IPS-18a (cell line): ENCODE data around the gene COL12A1.

Source experiments
- H3K27ac ChIP-seq: one replicate; pipeline ENCODE4 v1.5.1; 2013; ENCODE audit warnings: low read length
- H3K27me3 ChIP-seq: one replicate; pipeline ENCODE4 v1.6.1; 2013; ENCODE audit warnings: mild to moderate bottlenecking, low read length; ENCODE audit not compliant: control insufficient read depth, insufficient read depth
- H3K36me3 ChIP-seq: one replicate; pipeline ENCODE4 v1.6.1; 2013; ENCODE audit warnings: low read depth, low read length; ENCODE audit not compliant: control insufficient read depth
- H3K4me1 ChIP-seq: one replicate; pipeline ENCODE4 v1.6.1; 2013; ENCODE audit warnings: low read depth, low read length; ENCODE audit not compliant: control insufficient read depth
- H3K4me3 ChIP-seq: one replicate; pipeline ENCODE4 v1.5.1; 2013; ENCODE audit warnings: low read length
- H3K9ac ChIP-seq: one replicate; pipeline ENCODE4 v1.6.1; 2013; ENCODE audit warnings: mild to moderate bottlenecking, low read length, moderate library complexity
- H3K9me3 ChIP-seq: one replicate; pipeline ENCODE4 v1.6.1; 2013; ENCODE audit warnings: low read depth, low read length; ENCODE audit not compliant: control insufficient read depth

The COL12A1 gene

DNA sequence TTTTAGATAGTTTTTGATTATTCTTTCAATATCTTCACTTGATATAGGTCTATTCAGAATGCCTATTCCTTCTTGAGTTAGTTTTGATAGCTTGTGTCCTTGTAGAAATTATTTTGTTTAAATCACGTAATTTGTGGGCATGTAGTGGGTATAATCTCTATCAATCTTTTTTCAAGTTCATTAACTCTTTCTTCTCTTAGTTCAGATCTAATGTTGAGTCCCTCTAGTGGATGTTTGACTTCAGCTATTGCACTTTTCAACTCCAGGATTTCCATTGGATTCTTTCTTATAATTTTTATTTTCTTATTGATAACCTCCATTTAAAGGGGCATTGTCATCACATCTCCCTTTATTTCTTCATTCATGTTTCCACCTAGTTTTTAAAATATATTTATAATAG, 135.6 kb downstream of the COL12A1 start:
- Histone ChIP-seq H3K27me3 (no peaks in the 10 kb centered on the region), H3K36me3 (no peaks in the 10 kb centered on the region), H3K4me1 (peaks cover 8% of the 10 kb centered on the region), H3K9me3 (no peaks in the 10 kb centered on the region), H3K9ac (no peak overlapping the region), H3K27ac (no peak overlapping the region), H3K4me3 (no peak overlapping the region)

DNA sequence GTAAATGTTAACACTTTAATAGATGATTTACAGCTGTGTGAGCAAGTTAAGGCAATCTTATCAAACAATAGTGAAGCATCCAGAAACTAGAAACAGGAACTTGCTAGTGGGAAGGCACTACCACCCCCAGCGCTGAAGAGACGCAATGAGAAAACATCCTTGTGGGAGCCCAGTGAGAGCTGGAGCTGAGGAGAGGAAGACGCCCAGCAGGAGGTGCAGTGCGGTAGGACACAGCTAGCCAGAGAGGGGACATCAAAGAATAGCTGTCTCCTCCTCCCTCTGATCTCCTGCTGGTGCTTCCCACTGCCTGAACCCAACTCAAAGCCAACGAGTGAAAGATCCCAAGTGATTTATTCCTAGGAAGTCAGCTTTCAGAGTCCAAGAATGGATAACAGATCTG, 140.3 kb downstream of the COL12A1 start:
- Histone ChIP-seq H3K27me3 (no peaks in the 10 kb centered on the region), H3K9me3 (no peaks in the 10 kb centered on the region), H3K36me3 (no peaks in the 10 kb centered on the region), H3K9ac (no peak overlapping the region), H3K27ac (no peak overlapping the region), H3K4me1 (peaks cover 14% of the 10 kb centered on the region), H3K4me3 (no peak overlapping the region)

DNA sequence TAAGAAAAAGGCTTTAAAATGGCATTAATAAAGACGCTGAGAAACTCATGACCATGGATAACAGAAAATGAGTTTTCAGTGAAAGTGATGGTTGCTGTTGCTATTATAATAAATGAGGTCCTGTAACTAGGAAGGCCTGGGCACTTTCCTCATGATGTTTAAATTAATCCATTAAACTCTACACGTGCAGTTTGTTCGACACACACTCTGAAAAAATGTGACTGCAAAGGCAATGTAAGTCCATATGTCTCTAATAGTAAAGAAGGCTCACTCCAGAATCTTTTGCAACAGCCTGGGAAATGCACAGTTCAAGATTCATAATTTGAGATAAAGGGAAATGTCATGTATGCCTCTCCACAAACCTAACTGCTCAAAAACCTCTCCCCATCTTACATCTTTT, 153.4 kb downstream of the COL12A1 start:
- Histone ChIP-seq H3K9ac (no peak overlapping the region), H3K9me3 (no peaks in the 10 kb centered on the region), H3K27ac (no peak overlapping the region), H3K27me3 (no peaks in the 10 kb centered on the region), H3K36me3 (no peaks in the 10 kb centered on the region), H3K4me1 (no peaks in the 10 kb centered on the region), H3K4me3 (no peak overlapping the region)

DNA sequence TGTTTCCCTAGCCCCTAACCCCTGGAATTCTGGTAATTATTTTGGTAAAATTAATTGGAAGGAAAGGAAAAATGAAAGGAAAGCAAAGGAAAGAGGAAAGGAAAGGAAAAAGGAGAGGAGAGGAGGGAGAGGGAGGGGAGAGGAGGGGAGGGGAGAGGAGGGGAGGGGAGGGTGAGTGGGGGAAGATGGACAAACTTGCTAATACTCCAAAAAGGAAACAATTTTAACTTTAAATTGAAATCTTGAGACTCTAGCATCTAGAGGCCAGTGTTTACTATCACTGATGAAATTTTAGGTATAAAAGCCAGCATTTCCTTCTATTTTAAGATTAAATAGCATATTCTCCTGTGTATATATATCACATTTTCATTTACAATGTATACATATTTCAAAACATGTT, 156.5 kb downstream of the COL12A1 start:
- H3K4me3 ChIP-seq, result no peak overlapping the region
- no peaks in the 10 kb centered on the region for H3K36me3 ChIP-seq
- H3K27me3 ChIP-seq, result no peaks in the 10 kb centered on the region
- H3K9me3 ChIP-seq, result peaks cover 5% of the 10 kb centered on the region
- no peak overlapping the region for H3K27ac ChIP-seq
- H3K4me1 ChIP-seq, result no peaks in the 10 kb centered on the region
- no peak overlapping the region for H3K9ac ChIP-seq

DNA sequence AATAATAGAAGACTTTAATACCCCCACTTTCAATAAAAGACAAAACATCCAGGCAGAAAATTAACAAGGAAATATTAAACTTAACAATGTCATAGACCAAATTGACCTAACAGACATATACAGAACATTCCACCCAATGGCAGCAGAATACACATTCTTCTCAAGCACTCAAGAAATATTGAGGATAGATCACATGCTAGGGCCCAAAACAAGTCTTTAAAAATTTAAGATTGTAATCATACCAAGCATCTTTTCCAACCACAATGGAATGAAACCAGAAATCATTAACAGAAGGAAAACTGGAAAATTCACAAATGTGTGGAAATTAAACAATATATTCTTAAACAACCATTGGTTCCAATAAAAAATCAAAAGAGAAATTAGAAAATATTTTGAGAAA, 161.0 kb downstream of the COL12A1 start:
- no peak overlapping the region for H3K9ac ChIP-seq
- no peak overlapping the region for H3K4me3 ChIP-seq
- peaks cover 5% of the 10 kb centered on the region for H3K9me3 ChIP-seq
- no peaks in the 10 kb centered on the region for H3K36me3 ChIP-seq
- H3K27ac ChIP-seq, result no peak overlapping the region
- H3K4me1 ChIP-seq, result no peaks in the 10 kb centered on the region
- no peaks in the 10 kb centered on the region for H3K27me3 ChIP-seq

DNA sequence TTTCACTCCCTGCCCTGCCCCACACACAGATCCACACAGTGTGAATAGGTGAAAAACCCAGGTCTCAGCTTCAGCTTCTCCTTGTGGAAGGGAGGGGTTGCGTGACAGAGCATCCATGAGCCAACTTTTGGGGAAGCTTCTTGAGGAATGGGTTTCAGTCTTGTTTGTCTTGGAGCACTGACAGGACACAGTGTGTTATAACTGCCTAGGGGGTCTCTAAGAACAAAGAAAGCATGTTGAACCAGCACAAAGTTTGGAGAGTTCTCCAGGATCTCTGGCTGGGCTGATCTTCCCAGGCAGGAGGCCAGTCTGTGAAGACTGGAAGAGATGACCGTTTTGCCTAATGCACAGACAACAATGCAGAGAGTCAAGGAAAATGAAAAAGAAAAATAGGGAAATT, 164.5 kb downstream of the COL12A1 start:
- Histone ChIP-seq H3K4me1 (no peaks in the 10 kb centered on the region), H3K36me3 (no peaks in the 10 kb centered on the region), H3K9ac (no peak overlapping the region), H3K27ac (no peak overlapping the region), H3K27me3 (no peaks in the 10 kb centered on the region), H3K4me3 (no peak overlapping the region), H3K9me3 (peaks cover 5% of the 10 kb centered on the region)
